Erythroblast (primary cell): ENCODE measurements around the gene PAK5.

Source experiments
- GATA1 ChIP-seq: IDR thresholded peaks from 2 replicates; pipeline ENCODE4 v1.6.1; 2011; ENCODE audit warnings: low read depth, mild to moderate bottlenecking, control low read depth, low read length, moderate library complexity
- POLR2A ChIP-seq: IDR thresholded peaks from 2 replicates; pipeline ENCODE4 v1.6.1; 2011; ENCODE audit warnings: mild to moderate bottlenecking, low read length

GRCh38 chr20:9514072-9514460, 324.8 kb downstream of the PAK5 start:
- no peak for TF ChIP-seq POLR2A
- TF ChIP-seq GATA1: no peak
